HEK293 (cell line): Measurements from ENCODE around the gene IVD.

Source experiments
- CTCF ChIA-PET: fragments of 350-600 bp; formaldehyde crosslinking; extraction: SDS; loops from one replicate; lab custom pipeline; 2021; ENCODE audit warnings: antibody characterized with exemption; lab: Yijun Ruan, JAX
- POLR2A ChIA-PET: fragments of 300-600 bp; formaldehyde crosslinking; extraction: SDS; loops from one replicate; lab custom pipeline; 2020; ENCODE audit warnings: antibody characterized with exemption, inconsistent platforms; lab: Yijun Ruan, JAX
- H3K27ac ChIP-seq: fragments of 200-500 bp; sonication (Bioruptor generic); 2 replicates; pipeline ENCODE4 v1.5.1; 2014; ENCODE audit warnings: low read depth, low read length, control low read depth, inconsistent platforms; ENCODE audit errors: extremely low read depth
- H3K36me3 ChIP-seq, 2 experiments: fragments of 200-500 bp in 1 of 2; sonication (Bioruptor generic) in 1 of 2; 1 replicate in 1 of 2; 2 replicates in 1 of 2; pipeline ENCODE4 v1.5.1; 2014 to 2017; ENCODE audit warnings: inconsistent platforms in 2 of 2, low read length in 2 of 2; ENCODE audit not compliant: control insufficient read depth in 2 of 2, insufficient read depth in 1 of 2
- H3K4me1 ChIP-seq: fragments of 200-500 bp; sonication (Bioruptor generic); 2 replicates; pipeline ENCODE4 v1.5.1; 2014; ENCODE audit warnings: mild to moderate bottlenecking, low read length, inconsistent platforms; ENCODE audit not compliant: control insufficient read depth, insufficient read depth
- H3K4me3 ChIP-seq: 2 replicates; pipeline ENCODE4 v1.5.1; 2011; ENCODE audit warnings: low read depth, mild to moderate bottlenecking, control low read depth, low read length, moderate library complexity
- H3K9me3 ChIP-seq: fragments of 200-500 bp; sonication (Bioruptor generic); 2 replicates; pipeline ENCODE4 v1.5.1; 2014; ENCODE audit warnings: low read depth, low read length, inconsistent platforms; ENCODE audit not compliant: control insufficient read depth, insufficient read depth
- GLIS1 ChIP-seq: fragments of 450-650 bp; formaldehyde crosslinking; IDR thresholded peaks from 2 replicates; pipeline ENCODE4 v1.5.1; 2016; ENCODE audit warnings: missing biosample characterization, missing genetic modification characterization
- GLIS2 ChIP-seq: fragments of 450-650 bp; formaldehyde crosslinking; IDR thresholded peaks from 2 replicates; pipeline ENCODE4 v1.5.1; 2016; ENCODE audit warnings: missing biosample characterization, missing genetic modification characterization
- KLF17 ChIP-seq: fragments of 450-650 bp; formaldehyde crosslinking; IDR thresholded peaks from 2 replicates; pipeline ENCODE4 v1.5.1; 2016; ENCODE audit warnings: missing biosample characterization, missing genetic modification characterization
- SP3 ChIP-seq: fragments of 450-650 bp; formaldehyde crosslinking; IDR thresholded peaks from 2 replicates; pipeline ENCODE4 v1.5.1; 2016; ENCODE audit warnings: missing biosample characterization, missing genetic modification characterization
- SP7 ChIP-seq: fragments of 450-650 bp; formaldehyde crosslinking; IDR thresholded peaks from 2 replicates; pipeline ENCODE4 v1.5.1; 2016; ENCODE audit warnings: missing biosample characterization, missing genetic modification characterization
- TRIM28 ChIP-seq: IDR thresholded peaks from 2 replicates; pipeline ENCODE4 v1.6.1; 2011; ENCODE audit warnings: low read length, control low read depth, borderline replicate concordance
- ZBTB26 ChIP-seq: fragments of 450-650 bp; formaldehyde crosslinking; optimal IDR thresholded peaks from 2 replicates; pipeline ENCODE3; 2016; ENCODE audit warnings: missing biosample characterization, mild to moderate bottlenecking, missing genetic modification characterization
- ZBTB48 ChIP-seq: fragments of 450-650 bp; formaldehyde crosslinking; IDR thresholded peaks from 2 replicates; pipeline ENCODE4 v1.5.1; 2016; ENCODE audit warnings: missing biosample characterization, missing genetic modification characterization
- ZNF10 ChIP-seq: fragments of 450-650 bp; formaldehyde crosslinking; IDR thresholded peaks from 2 replicates; pipeline ENCODE4 v1.5.1; 2017; ENCODE audit warnings: missing biosample characterization, missing genetic modification characterization
- ZNF274 ChIP-seq, 2 experiments: fragments of 200-500 bp in 1 of 2; fragments of 450-650 bp in 1 of 2; sonication (Bioruptor generic) in 1 of 2; formaldehyde crosslinking in 1 of 2; IDR thresholded peaks; 2 replicates each; pipeline versions ENCODE4 v1.5.1 to v1.6.1; 2014 to 2016; ENCODE audit warnings: borderline replicate concordance in 1 of 2, inconsistent platforms in 1 of 2, low read length in 1 of 2, missing biosample characterization in 1 of 2, missing genetic modification characterization in 1 of 2
- ZNF335 ChIP-seq: fragments of 450-650 bp; formaldehyde crosslinking; conservative IDR thresholded peaks from 2 replicates; pipeline ENCODE4 v1.5.1; 2016; ENCODE audit warnings: missing biosample characterization, missing genetic modification characterization
- ZNF350 ChIP-seq: fragments of 450-650 bp; formaldehyde crosslinking; IDR thresholded peaks from 2 replicates; pipeline ENCODE4 v1.5.0; 2017; ENCODE audit warnings: missing biosample characterization, mild to moderate bottlenecking, missing genetic modification characterization
- ZNF362 ChIP-seq: fragments of 450-650 bp; formaldehyde crosslinking; IDR thresholded peaks from 2 replicates; pipeline ENCODE4 v1.5.1; 2016; ENCODE audit warnings: missing biosample characterization, missing genetic modification characterization
- ZNF404 ChIP-seq: fragments of 450-650 bp; formaldehyde crosslinking; IDR thresholded peaks from 2 replicates; pipeline ENCODE4 v1.5.1; 2017; ENCODE audit warnings: missing biosample characterization, missing genetic modification characterization
- ZNF600 ChIP-seq: fragments of 450-650 bp; formaldehyde crosslinking; IDR thresholded peaks from 2 replicates; pipeline ENCODE4 v1.5.1; 2016; ENCODE audit warnings: missing biosample characterization, missing genetic modification characterization
- ZNF624 ChIP-seq: fragments of 450-650 bp; formaldehyde crosslinking; IDR thresholded peaks from 2 replicates; pipeline ENCODE4 v1.5.1; 2017; ENCODE audit warnings: missing biosample characterization, missing genetic modification characterization
- ZNF785 ChIP-seq: fragments of 450-650 bp; formaldehyde crosslinking; IDR thresholded peaks from 2 replicates; pipeline ENCODE4 v1.5.1; 2016; ENCODE audit warnings: missing biosample characterization, missing genetic modification characterization
- TF ChIP-seq, protein P1 (sequence below): fragments of 450-650 bp; formaldehyde crosslinking; IDR thresholded peaks from 2 replicates; pipeline ENCODE4 v1.5.1; 2016; ENCODE audit warnings: missing biosample characterization, missing genetic modification characterization
- TF ChIP-seq, protein P2 (sequence below): fragments of 450-650 bp; formaldehyde crosslinking; IDR thresholded peaks from 2 replicates; pipeline ENCODE4 v1.5.1; 2016; ENCODE audit warnings: missing biosample characterization, missing genetic modification characterization
- TF ChIP-seq, protein P3 (sequence below): fragments of 450-650 bp; formaldehyde crosslinking; IDR thresholded peaks from 2 replicates; pipeline ENCODE4 v1.5.1; 2016; ENCODE audit warnings: missing biosample characterization, missing genetic modification characterization
- TF ChIP-seq, protein P4 (sequence below): fragments of 450-650 bp; IDR thresholded peaks from 2 replicates; pipeline ENCODE4 v1.5.1; 2018; ENCODE audit warnings: missing biosample characterization, missing genetic modification characterization
- TF ChIP-seq, protein P5 (sequence below): fragments of 450-650 bp; formaldehyde crosslinking; IDR thresholded peaks from 2 replicates; pipeline ENCODE4 v1.5.1; 2017; ENCODE audit warnings: missing biosample characterization, missing genetic modification characterization

The IVD gene

DNA sequence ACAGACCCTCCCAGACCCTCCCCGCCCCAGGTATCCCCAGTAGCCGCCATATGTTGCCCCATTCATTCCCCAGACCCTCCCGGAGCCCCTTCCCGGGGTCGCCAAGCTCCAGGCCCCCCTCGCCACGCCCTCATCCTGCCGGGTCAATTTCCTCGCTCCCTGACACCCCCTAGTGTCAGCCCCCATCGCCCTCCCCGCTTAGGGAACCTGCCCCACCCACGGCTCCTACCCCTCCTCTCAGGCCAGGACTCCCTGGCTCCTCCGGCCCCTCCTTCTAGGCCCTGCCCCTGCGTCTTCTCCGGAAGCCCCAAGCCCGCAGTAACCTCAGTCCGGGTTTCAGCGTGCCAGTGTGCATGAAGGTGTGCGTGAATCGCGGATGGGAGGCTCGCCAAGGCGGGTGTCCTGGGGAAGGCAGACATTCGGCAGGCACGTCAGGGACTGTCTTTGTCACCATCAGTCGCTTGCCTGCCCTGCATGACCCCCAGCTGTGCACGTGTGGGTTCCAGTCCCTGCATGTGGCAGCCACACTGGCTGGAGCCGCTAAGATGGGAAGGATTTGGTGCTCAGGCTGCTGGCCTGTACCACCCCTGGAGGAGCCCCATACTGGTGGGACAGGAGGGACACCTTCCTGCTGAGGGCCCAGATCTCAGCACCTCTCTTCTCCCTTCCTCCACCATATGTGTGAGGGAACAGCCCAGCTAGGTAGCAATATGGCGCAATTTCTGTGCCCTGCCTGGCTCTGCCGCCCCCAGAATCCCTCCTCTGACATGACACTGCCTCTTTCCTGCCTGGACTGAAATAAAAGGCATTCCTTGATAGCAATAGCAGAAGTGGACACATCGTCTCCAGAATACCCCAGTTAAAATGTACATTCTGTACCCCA is 46.9 kb upstream of the IVD start:
- no peak overlapping the region for H3K27ac ChIP-seq
- ChIA-PET CTCF (interaction anchor here (1.1 kb wide), 1 partner anchor 9 kb away, joined by 3 read pairs; no protein-coding TSS in a partner anchor), POLR2A (no interaction called here)
- peak overlapping the region; percentile 48 for H3K4me3 ChIP-seq
- no peaks in the 10 kb centered on the region for H3K36me3 ChIP-seq
- H3K9me3 ChIP-seq, result no peaks in the 10 kb centered on the region
- 0 out of 2 replicates have a peak, but pooled peaks cover 4% of the 10 kb centered on the region for H3K4me1 ChIP-seq
- TF ChIP-seq ZNF335 (tag by site-specific recombination), result peak; percentile 61
- no peak for TF ChIP-seq ZNF274 (IDR thresholded peaks at IDR 0.05; ENCODE audit: low read length)
- no peak for TF ChIP-seq ZNF274 (tag by site-specific recombination; IDR thresholded peaks at IDR 0.05; ENCODE audit: borderline replicate concordance)
- TF ChIP-seq, protein P1, sequence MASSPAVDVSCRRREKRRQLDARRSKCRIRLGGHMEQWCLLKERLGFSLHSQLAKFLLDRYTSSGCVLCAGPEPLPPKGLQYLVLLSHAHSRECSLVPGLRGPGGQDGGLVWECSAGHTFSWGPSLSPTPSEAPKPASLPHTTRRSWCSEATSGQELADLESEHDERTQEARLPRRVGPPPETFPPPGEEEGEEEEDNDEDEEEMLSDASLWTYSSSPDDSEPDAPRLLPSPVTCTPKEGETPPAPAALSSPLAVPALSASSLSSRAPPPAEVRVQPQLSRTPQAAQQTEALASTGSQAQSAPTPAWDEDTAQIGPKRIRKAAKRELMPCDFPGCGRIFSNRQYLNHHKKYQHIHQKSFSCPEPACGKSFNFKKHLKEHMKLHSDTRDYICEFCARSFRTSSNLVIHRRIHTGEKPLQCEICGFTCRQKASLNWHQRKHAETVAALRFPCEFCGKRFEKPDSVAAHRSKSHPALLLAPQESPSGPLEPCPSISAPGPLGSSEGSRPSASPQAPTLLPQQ (tag by site-specific recombination), result no peak
- TF ChIP-seq, protein P2, sequence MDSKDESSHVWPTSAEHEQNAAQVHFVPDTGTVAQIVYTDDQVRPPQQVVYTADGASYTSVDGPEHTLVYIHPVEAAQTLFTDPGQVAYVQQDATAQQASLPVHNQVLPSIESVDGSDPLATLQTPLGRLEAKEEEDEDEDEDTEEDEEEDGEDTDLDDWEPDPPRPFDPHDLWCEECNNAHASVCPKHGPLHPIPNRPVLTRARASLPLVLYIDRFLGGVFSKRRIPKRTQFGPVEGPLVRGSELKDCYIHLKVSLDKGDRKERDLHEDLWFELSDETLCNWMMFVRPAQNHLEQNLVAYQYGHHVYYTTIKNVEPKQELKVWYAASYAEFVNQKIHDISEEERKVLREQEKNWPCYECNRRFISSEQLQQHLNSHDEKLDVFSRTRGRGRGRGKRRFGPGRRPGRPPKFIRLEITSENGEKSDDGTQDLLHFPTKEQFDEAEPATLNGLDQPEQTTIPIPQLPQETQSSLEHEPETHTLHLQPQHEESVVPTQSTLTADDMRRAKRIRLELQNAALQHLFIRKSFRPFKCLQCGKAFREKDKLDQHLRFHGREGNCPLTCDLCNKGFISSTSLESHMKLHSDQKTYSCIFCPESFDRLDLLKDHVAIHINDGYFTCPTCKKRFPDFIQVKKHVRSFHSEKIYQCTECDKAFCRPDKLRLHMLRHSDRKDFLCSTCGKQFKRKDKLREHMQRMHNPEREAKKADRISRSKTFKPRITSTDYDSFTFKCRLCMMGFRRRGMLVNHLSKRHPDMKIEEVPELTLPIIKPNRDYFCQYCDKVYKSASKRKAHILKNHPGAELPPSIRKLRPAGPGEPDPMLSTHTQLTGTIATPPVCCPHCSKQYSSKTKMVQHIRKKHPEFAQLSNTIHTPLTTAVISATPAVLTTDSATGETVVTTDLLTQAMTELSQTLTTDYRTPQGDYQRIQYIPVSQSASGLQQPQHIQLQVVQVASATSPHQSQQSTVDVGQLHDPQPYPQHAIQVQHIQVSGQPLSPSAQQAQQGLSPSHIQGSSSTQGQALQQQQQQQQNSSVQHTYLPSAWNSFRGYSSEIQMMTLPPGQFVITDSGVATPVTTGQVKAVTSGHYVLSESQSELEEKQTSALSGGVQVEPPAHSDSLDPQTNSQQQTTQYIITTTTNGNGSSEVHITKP (tag by site-specific recombination), result no peak
- TF ChIP-seq, protein P3, sequence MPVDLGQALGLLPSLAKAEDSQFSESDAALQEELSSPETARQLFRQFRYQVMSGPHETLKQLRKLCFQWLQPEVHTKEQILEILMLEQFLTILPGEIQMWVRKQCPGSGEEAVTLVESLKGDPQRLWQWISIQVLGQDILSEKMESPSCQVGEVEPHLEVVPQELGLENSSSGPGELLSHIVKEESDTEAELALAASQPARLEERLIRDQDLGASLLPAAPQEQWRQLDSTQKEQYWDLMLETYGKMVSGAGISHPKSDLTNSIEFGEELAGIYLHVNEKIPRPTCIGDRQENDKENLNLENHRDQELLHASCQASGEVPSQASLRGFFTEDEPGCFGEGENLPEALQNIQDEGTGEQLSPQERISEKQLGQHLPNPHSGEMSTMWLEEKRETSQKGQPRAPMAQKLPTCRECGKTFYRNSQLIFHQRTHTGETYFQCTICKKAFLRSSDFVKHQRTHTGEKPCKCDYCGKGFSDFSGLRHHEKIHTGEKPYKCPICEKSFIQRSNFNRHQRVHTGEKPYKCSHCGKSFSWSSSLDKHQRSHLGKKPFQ (tag by site-specific recombination), result no peak
- no peak for TF ChIP-seq ZNF785 (tag by site-specific recombination)
- TF ChIP-seq ZNF362 (tag by site-specific recombination), result no peak
- TF ChIP-seq ZBTB26 (tag by site-specific recombination), result no peak
- TF ChIP-seq ZNF10 (tag by site-specific recombination), result no peak
- TF ChIP-seq, protein P4, sequence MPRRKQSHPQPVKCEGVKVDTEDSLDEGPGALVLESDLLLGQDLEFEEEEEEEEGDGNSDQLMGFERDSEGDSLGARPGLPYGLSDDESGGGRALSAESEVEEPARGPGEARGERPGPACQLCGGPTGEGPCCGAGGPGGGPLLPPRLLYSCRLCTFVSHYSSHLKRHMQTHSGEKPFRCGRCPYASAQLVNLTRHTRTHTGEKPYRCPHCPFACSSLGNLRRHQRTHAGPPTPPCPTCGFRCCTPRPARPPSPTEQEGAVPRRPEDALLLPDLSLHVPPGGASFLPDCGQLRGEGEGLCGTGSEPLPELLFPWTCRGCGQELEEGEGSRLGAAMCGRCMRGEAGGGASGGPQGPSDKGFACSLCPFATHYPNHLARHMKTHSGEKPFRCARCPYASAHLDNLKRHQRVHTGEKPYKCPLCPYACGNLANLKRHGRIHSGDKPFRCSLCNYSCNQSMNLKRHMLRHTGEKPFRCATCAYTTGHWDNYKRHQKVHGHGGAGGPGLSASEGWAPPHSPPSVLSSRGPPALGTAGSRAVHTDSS, result no peak
- no peak for TF ChIP-seq ZNF404 (tag by site-specific recombination)
- TF ChIP-seq, protein P5, sequence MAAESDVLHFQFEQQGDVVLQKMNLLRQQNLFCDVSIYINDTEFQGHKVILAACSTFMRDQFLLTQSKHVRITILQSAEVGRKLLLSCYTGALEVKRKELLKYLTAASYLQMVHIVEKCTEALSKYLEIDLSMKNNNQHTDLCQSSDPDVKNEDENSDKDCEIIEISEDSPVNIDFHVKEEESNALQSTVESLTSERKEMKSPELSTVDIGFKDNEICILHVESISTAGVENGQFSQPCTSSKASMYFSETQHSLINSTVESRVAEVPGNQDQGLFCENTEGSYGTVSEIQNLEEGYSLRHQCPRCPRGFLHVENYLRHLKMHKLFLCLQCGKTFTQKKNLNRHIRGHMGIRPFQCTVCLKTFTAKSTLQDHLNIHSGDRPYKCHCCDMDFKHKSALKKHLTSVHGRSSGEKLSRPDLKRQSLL (tag by site-specific recombination), result no peak
- TF ChIP-seq GLIS1, result peak; percentile 95
- peak; percentile 94 for TF ChIP-seq ZBTB48 (tag by site-specific recombination)
- TF ChIP-seq SP3 (tag by site-specific recombination), result peak; percentile 52
- 0 out of 2 replicates have a peak, but pooled peaks have one; percentile 10 for TF ChIP-seq SP7 (tag by site-specific recombination)
- peak; percentile 53 for TF ChIP-seq ZNF600
- peak; percentile 80; the same call in 1 of the 2 replicates for TF ChIP-seq GLIS2 (tag by site-specific recombination)
- TF ChIP-seq KLF17, result peak; percentile 41; the same call in 1 of the 2 replicates
- no peak for TF ChIP-seq TRIM28
- TF ChIP-seq ZNF350 (tag by site-specific recombination), result no peak
- TF ChIP-seq ZNF624, result no peak
